ENCODE measurements around the gene RLF.

RLF gene

DNA sequence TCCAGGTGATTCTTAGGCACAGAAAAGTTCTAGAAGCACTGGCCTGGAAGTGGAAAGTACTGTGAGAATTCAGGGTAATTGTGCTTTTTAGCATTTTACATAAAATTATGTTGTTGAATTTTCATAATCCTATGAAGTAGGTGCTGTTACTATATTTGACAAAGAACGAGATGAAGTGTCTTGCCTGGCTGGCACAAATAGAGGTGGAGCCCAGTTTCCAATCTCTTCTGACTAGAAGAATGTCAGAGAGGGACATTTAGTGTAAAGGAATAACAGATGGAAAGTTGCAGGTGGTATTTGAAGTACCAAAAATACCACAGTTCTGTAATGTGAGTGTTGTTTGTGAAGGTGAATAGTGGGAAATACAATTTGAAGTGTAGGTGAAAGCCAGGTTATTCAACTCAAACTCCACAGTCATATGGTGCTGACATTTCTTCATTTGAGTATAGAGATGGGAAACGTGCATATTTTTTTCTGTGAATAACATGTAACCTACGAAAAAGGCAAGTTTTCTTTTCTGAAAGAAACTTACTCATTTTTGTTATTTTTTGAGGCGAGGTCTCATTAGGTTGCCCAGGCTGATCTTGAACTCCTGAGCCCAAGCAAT is 83.1 kb downstream of the RLF start:
- no peak overlapping the region for H3K27ac ChIP-seq (ENCODE audit: low read depth, low read length)
- no peaks in the 10 kb centered on the region for H3K4me1 ChIP-seq (ENCODE audit: insufficient read depth, low read length)
- no peaks in the 10 kb centered on the region for H3K27me3 ChIP-seq (ENCODE audit: insufficient read depth, low read length)
- H3K4me3 ChIP-seq (ENCODE audit: low read length) = no peak overlapping the region
- H3K36me3 ChIP-seq (ENCODE audit: insufficient read depth, low read length) = peaks cover 9% of the 10 kb centered on the region
- H3K9ac ChIP-seq (ENCODE audit: low read depth, low read length) = no peak overlapping the region
- WGBS = 94% methylated on average over 4 of the region's 4 CpGs
- H3K9me3 ChIP-seq (ENCODE audit: insufficient read depth, low read depth, low read length) = no peaks in the 10 kb centered on the region

DNA sequence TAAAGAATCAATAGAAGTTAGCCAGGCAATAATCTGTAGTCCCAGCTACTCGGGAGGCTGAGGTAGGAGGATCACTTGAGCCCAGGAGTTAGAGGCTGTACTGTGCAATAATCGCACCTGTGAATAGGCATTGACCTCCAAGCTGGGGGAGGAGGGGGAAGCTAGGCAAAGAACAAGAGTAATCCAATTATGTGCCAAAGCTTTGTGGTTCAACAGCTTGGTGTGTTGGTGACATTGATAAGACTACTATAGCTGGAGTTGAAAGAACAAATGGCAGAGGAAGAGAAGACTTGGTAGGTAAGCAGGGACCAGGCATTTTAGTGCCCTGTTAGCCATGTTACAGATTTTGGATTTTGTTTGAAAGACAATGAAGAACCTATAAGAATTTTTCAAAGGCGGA is 84.5 kb downstream of the RLF start:
- 91% methylated on average over 3 of the region's 3 CpGs for WGBS
- Histone ChIP-seq H3K4me3 (ENCODE audit: low read length) (no peak overlapping the region), H3K36me3 (ENCODE audit: insufficient read depth, low read length) (no peaks in the 10 kb centered on the region), H3K9me3 (ENCODE audit: insufficient read depth, low read depth, low read length) (no peaks in the 10 kb centered on the region), H3K27ac (ENCODE audit: low read depth, low read length) (no peak overlapping the region), H3K27me3 (ENCODE audit: insufficient read depth, low read length) (no peaks in the 10 kb centered on the region), H3K4me1 (ENCODE audit: insufficient read depth, low read length) (no peaks in the 10 kb centered on the region), H3K9ac (ENCODE audit: low read depth, low read length) (no peak overlapping the region)

DNA sequence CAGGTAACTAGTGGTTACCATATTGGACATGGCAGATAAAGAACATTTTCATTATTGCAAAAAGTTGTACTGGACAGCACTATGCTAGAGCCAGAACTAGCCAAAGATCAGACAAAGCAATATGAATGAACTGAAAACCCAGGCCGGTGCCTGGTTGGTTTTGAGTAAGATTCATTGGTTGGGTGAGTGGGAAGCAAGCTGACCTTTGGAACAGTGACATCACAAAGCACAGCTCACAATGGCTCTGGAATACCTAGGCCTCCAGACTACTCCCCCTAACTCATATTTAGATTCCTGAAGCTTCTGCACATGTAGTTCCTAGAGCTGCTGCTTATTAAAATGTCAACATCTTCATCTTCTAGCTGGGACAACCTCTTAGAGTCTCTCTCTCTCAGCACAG is 86.5 kb downstream of the RLF start, which contains the start of gene TMCO2:
Gene TMCO2, plus strand, starts transcription at position 283 of the 400 bp plus-strand sequence. Its CDS starts 57 bp downstream, at position 340.
- Histone ChIP-seq H3K4me1 (ENCODE audit: insufficient read depth, low read length) (no peaks in the 10 kb centered on the region), H3K27me3 (ENCODE audit: insufficient read depth, low read length) (no peaks in the 10 kb centered on the region), H3K36me3 (ENCODE audit: insufficient read depth, low read length) (no peaks in the 10 kb centered on the region), H3K9me3 (ENCODE audit: insufficient read depth, low read depth, low read length) (no peaks in the 10 kb centered on the region), H3K4me3 (ENCODE audit: low read length) (no peak within 1 kb of the TSS), H3K27ac (ENCODE audit: low read depth, low read length) (no peak within 1 kb of the TSS), H3K9ac (ENCODE audit: low read depth, low read length) (no peak within 1 kb of the TSS)
- 90% methylated on average over 1 of the region's 1 CpG for WGBS

DNA sequence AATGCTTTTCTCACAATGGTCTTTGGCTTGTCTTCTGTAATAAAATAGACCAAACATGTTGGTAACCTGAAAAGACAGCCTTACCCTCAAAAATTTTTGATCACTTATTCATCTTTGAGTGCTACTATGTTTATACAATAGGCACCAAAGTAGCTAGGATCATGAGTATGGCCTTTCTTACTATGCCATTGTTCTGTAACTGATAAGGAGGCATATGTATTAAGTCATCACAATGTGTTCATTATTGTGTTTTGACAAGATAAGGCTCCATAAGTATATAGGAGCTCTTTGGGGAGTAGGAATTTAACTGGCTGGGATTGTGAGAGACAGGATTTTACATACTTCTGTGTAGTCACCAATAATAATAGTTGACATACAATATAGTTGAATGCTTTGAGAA is 87.2 kb downstream of the RLF start:
- H3K4me1 ChIP-seq (ENCODE audit: insufficient read depth, low read length) = no peaks in the 10 kb centered on the region
- no peaks in the 10 kb centered on the region for H3K9me3 ChIP-seq (ENCODE audit: insufficient read depth, low read depth, low read length)
- no peaks in the 10 kb centered on the region for H3K36me3 ChIP-seq (ENCODE audit: insufficient read depth, low read length)
- H3K27ac ChIP-seq (ENCODE audit: low read depth, low read length) = no peak overlapping the region
- no peak overlapping the region for H3K9ac ChIP-seq (ENCODE audit: low read depth, low read length)
- H3K27me3 ChIP-seq (ENCODE audit: insufficient read depth, low read length) = no peaks in the 10 kb centered on the region
- no peak overlapping the region for H3K4me3 ChIP-seq (ENCODE audit: low read length)

DNA sequence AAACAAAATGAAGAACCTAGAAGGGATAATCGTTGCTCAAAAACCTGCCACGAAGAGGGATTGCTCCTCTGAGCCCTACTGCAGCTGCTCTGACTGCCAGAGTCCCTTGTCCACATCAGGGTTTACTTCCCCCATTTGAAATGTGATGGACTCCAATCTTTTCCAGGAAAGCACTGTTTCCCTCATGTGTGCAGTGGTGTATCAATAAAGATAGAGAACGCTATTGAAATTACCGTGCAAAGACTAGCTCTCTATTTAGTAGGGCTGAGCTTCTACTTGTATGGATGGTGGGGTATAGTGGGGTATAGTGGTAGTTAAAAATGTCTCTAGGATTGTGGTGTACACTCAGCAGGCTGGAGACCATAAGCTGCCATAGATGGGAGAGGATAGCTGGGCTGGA is 90.3 kb downstream of the RLF start:
- 93% methylated on average over 4 of the region's 4 CpGs for WGBS

DNA sequence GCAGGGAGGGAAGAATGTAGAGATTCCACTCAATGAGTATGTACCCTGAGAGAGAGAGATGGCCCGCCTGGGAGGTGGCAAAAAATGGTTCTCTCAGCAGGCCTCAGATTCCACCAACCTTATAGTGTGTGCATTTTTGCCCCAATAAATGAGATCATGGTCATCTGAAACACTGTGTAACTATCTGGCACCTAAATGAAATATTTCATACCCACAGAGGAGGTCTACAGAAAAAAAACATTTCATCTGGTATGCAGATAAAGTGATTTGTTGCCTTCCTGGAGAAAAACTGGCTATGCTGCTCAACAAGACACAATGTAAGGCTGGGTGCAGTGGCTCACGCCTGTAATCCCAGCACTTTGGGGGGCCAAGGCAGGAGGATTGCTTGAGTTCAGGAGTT is 91.4 kb downstream of the RLF start:
- H3K9me3 ChIP-seq (ENCODE audit: insufficient read depth, low read depth, low read length) = no peaks in the 10 kb centered on the region
- no peak overlapping the region for H3K27ac ChIP-seq (ENCODE audit: low read depth, low read length)
- no peaks in the 10 kb centered on the region for H3K27me3 ChIP-seq (ENCODE audit: insufficient read depth, low read length)
- no peak overlapping the region for H3K9ac ChIP-seq (ENCODE audit: low read depth, low read length)
- no peak overlapping the region for H3K4me3 ChIP-seq (ENCODE audit: low read length)
- WGBS = 81% methylated on average over 2 of the region's 2 CpGs
- no peaks in the 10 kb centered on the region for H3K36me3 ChIP-seq (ENCODE audit: insufficient read depth, low read length)
- peaks cover 6% of the 10 kb centered on the region; the same call in 1 of the 2 replicates for H3K4me1 ChIP-seq (ENCODE audit: insufficient read depth, low read length)

More for the DNA sequence above, 90.3 kb downstream of the RLF start:
- H3K36me3 ChIP-seq (ENCODE audit: insufficient read depth, low read length) = no peaks in the 10 kb centered on the region
- no peaks in the 10 kb centered on the region for H3K9me3 ChIP-seq (ENCODE audit: insufficient read depth, low read depth, low read length)
- H3K4me1 ChIP-seq (ENCODE audit: insufficient read depth, low read length) = peaks cover 1% of the 10 kb centered on the region; the same call in 1 of the 2 replicates
- no peak overlapping the region for H3K4me3 ChIP-seq (ENCODE audit: low read length)
- H3K27me3 ChIP-seq (ENCODE audit: insufficient read depth, low read length) = no peaks in the 10 kb centered on the region
- no peak overlapping the region for H3K9ac ChIP-seq (ENCODE audit: low read depth, low read length)
- H3K27ac ChIP-seq (ENCODE audit: low read depth, low read length) = no peak overlapping the region

DNA sequence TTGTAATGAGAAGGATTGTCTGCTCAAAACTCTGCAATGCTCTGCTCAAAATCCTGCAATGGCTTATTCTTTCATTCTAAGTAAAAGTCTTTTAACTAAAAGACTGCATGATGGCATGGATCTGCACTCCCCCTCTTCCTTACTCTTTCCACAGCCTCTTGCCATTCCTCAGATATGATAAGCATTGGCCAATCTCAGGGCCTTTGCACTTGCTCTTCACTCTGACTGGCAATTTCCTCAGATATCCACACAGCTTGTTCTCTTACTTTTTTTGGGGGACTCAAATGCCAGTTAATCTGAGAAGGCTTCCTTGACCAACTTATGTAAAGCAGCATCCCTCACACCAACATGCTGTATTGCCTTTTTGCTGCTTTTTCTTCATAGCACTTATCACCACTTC is 94.0 kb downstream of the RLF start:
- Histone ChIP-seq H3K4me1 (ENCODE audit: insufficient read depth, low read length) (peaks cover 6% of the 10 kb centered on the region; the same call in 1 of the 2 replicates), H3K27ac (ENCODE audit: low read depth, low read length) (no peak overlapping the region)

DNA sequence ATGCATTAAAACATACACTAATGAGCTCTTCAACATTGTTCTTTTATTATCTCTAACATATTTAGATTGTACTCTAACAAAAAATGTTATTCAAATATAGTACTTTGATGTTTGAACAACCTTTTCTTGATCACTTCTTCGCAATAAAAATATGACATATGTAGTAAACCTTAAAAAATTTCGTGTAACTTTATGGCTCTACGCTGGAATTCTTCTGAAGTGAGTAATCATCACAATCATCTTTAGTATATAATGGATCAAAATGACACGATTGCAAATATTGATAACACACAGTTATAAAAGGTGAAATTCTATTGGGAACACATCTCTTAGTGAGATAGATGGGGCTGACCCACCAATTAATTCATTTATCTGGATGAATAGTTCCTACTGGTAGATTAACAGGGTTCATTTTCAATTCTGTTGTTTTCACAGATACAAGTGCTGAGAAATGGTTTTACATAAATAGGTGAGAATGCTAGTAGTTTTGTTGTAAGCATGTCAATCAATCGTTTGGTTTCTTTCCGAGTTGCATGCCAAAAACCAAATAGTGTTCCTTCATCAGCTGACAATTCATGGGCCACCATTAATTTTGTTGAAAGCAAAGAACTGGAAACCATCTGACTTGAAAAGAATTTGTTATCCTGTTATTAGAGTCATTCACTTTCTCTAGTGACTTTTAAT is 95.4 kb downstream of the RLF start:
- no peaks in the 10 kb centered on the region for H3K9me3 ChIP-seq (ENCODE audit: insufficient read depth, low read depth, low read length)
- peak overlapping the region; percentile 95; the same call in 1 of the 2 replicates for H3K9ac ChIP-seq (ENCODE audit: low read depth, low read length)
- 80% methylated on average over 2 of the region's 6 CpGs for WGBS
- H3K4me1 ChIP-seq (ENCODE audit: insufficient read depth, low read length) = peaks cover 6% of the 10 kb centered on the region; the same call in 1 of the 2 replicates
- peak overlapping the region; percentile 84 for H3K4me3 ChIP-seq (ENCODE audit: low read length)
- H3K36me3 ChIP-seq (ENCODE audit: insufficient read depth, low read length) = peaks cover 23% of the 10 kb centered on the region
- no peak overlapping the region; the same call in 1 of the 2 replicates for H3K27ac ChIP-seq (ENCODE audit: low read depth, low read length)
- H3K27me3 ChIP-seq (ENCODE audit: insufficient read depth, low read length) = no peaks in the 10 kb centered on the region

More for the DNA sequence above, 94.0 kb downstream of the RLF start:
- Histone ChIP-seq H3K9ac (ENCODE audit: low read depth, low read length) (no peak overlapping the region), H3K9me3 (ENCODE audit: insufficient read depth, low read depth, low read length) (no peaks in the 10 kb centered on the region), H3K27me3 (ENCODE audit: insufficient read depth, low read length) (no peaks in the 10 kb centered on the region), H3K36me3 (ENCODE audit: insufficient read depth, low read length) (peaks cover 9% of the 10 kb centered on the region), H3K4me3 (ENCODE audit: low read length) (no peak overlapping the region)

DNA sequence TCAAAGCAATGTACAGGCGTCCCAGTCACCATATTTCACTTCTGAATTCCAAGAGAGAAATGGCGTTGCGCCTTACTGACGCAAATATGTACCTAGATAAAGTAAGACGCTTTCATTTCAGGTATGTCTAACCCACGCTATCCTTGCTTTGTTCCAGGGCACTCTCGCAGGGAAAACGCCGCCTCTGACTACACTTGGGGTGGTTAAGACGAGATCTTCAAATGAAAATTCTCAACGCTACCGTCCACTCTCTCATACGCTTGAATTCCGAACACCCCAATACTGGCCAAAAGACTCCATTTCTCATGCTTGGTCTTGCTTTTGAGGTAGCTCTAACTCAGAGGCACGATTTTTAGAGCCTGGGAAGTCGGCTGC is 96.1 kb downstream of the RLF start:
- Histone ChIP-seq H3K9me3 (ENCODE audit: insufficient read depth, low read depth, low read length) (no peaks in the 10 kb centered on the region), H3K27ac (ENCODE audit: low read depth, low read length) (peak overlapping the region; percentile 97), H3K9ac (ENCODE audit: low read depth, low read length) (peak overlapping the region; percentile 95), H3K27me3 (ENCODE audit: insufficient read depth, low read length) (no peaks in the 10 kb centered on the region), H3K4me1 (ENCODE audit: insufficient read depth, low read length) (peaks cover 6% of the 10 kb centered on the region; the same call in 1 of the 2 replicates), H3K36me3 (ENCODE audit: insufficient read depth, low read length) (peaks cover 30% of the 10 kb centered on the region), H3K4me3 (ENCODE audit: low read length) (peak overlapping the region; percentile 84)
- under 1% methylated on average over 16 of the region's 16 CpGs for WGBS

DNA sequence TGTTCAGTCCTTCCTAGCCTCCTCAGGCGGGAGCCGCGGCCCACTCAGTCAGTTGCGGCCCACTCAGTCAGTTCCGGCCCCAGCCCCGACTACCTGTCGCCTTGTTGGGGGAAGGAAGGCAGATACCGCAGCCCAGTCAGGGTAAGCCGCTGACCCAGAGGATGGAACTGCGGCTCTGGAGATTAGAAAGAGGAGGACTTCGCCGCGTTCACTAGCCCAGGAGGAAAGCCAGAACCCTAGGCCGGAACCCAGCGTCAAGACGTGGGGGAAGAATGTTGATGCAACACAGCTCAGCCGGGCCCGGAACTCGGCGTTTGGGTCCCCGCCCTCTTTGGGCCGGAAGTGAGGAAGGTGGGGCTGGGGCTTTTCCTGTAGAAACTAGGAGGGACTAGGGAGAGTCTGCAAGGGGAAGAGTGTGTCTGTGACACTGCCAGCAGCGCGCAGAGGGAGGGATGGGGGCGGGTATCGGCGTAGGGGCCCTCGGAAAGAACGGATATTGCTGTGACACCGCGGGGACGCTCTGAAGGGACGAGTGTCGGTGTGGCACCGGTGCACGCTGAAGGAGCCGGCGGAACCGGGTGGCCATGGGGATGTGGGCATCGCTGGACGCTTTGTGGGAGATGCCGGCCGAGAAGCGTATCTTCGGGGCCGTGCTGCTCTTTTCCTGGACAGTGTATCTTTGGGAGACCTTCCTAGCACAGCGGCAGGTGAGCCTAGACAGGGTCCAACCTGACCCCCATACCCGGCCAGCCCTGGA is 96.7 kb downstream of the RLF start, which contains the start of gene ZMPSTE24:
Gene ZMPSTE24, plus strand, starts transcription at position 549 of the 757 bp plus-strand sequence. Its CDS starts 36 bp downstream, at position 585.
- H3K27ac ChIP-seq (ENCODE audit: low read depth, low read length) = peak within 1 kb of the TSS; percentile 97
- peaks cover 6% of the 10 kb centered on the region; the same call in 1 of the 2 replicates for H3K4me1 ChIP-seq (ENCODE audit: insufficient read depth, low read length)
- no peaks in the 10 kb centered on the region for H3K27me3 ChIP-seq (ENCODE audit: insufficient read depth, low read length)
- peak within 1 kb of the TSS; percentile 95 for H3K9ac ChIP-seq (ENCODE audit: low read depth, low read length)
- H3K36me3 ChIP-seq (ENCODE audit: insufficient read depth, low read length) = peaks cover 36% of the 10 kb centered on the region
- H3K9me3 ChIP-seq (ENCODE audit: insufficient read depth, low read depth, low read length) = no peaks in the 10 kb centered on the region
- WGBS = under 1% methylated on average over 48 of the region's 48 CpGs
- peak within 1 kb of the TSS; percentile 84 for H3K4me3 ChIP-seq (ENCODE audit: low read length)

DNA sequence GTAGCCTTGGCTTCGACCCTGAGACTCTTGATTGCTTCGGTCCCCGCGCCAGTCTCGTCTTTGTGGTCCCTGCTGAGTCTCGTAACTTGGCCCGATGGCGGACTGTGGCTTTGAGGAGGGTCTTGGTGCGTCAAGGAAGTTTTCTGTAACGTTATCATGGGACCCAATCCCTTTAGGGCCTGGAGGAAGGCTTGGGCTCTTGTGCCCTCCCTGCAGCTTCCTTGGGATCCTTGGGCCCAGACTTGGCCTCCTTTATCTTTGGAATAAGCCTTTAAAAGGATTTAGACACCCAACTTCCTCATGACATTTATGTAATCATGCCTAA is 97.2 kb downstream of the RLF start:
- H3K4me1 ChIP-seq (ENCODE audit: insufficient read depth, low read length) = peaks cover 6% of the 10 kb centered on the region; the same call in 1 of the 2 replicates
- H3K27me3 ChIP-seq (ENCODE audit: insufficient read depth, low read length) = no peaks in the 10 kb centered on the region
- H3K9ac ChIP-seq (ENCODE audit: low read depth, low read length) = peak overlapping the region; percentile 95
- H3K9me3 ChIP-seq (ENCODE audit: insufficient read depth, low read depth, low read length) = no peaks in the 10 kb centered on the region
- H3K4me3 ChIP-seq (ENCODE audit: low read length) = peak overlapping the region; percentile 84
- peak overlapping the region; percentile 86 for H3K27ac ChIP-seq (ENCODE audit: low read depth, low read length)
- under 1% methylated on average over 10 of the region's 10 CpGs for WGBS
- H3K36me3 ChIP-seq (ENCODE audit: insufficient read depth, low read length) = peaks cover 41% of the 10 kb centered on the region
